Uterus (tissue), 4 donors: Measurements from ENCODE around the gene TMIGD3. TPM values are rescaled to one million over a fixed set of nuclear protein-coding genes. Genes with fewer than 3 reads are reported as not detected.
A peak's percentile ranks its signal among the peaks of the same experiment; 100 is the strongest.
"Not testable (repeated sequence)": the region's sequence is repeated elsewhere in the genome, so short reads cannot be mapped to it uniquely, and the experiment has no call there.

Experiments used
- DNase-seq, 2 donors: peaks; one replicate each; pipeline ENCODE4 v3.0.0-alpha.2; 2019 to 2020
- H3K27ac ChIP-seq, 2 donors: fragments of 200-600 bp; sonication (generic); 1 replicate in 1 of 2; 2 replicates in 1 of 2; pipeline ENCODE4 v1.5.1; 2016 to 2018
- H3K27me3 ChIP-seq, 2 donors: fragments of 200-600 bp; sonication (generic); one replicate each; pipeline ENCODE4 v1.5.1; 2018 to 2019; ENCODE audit warnings: control low read depth in 1 of 2
- H3K36me3 ChIP-seq, 2 donors: fragments of 200-600 bp; sonication (generic); one replicate each; pipeline ENCODE4 v1.5.1; 2019; ENCODE audit warnings: control low read depth in 1 of 2
- H3K4me1 ChIP-seq, 2 donors: fragments of 200-600 bp; sonication (generic); one replicate each; pipeline ENCODE4 v1.5.1; 2018 to 2019; ENCODE audit warnings: control low read depth in 1 of 2
- H3K4me3 ChIP-seq, 2 donors: fragments of 200-600 bp; sonication (generic); 1 replicate in 1 of 2; 2 replicates in 1 of 2; pipeline ENCODE4 v1.5.1; 2018 to 2019; ENCODE audit warnings: mild to moderate bottlenecking in 1 of 2
- H3K9me3 ChIP-seq, 2 donors: fragments of 200-600 bp; sonication (generic); one replicate each; pipeline ENCODE4 v1.5.1; 2019; ENCODE audit warnings: control low read depth in 1 of 2
- CTCF ChIP-seq, 4 experiments: fragments of 200-600 bp in 2 of 4; fragments of 450-650 bp in 2 of 4; sonication (generic) in 2 of 4; IDR thresholded peaks; one replicate each; pipeline ENCODE4 v1.5.1; 2016 to 2019; ENCODE audit warnings: antibody characterized with exemption in 4 of 4, mild to moderate bottlenecking in 2 of 4, moderate library complexity in 1 of 4
- POLR2A ChIP-seq, 2 donors: fragments of 450-650 bp; IDR thresholded peaks; one replicate each; pipeline ENCODE4 v1.6.1; 2016; ENCODE audit warnings: antibody characterized with exemption in 2 of 2, mild to moderate bottlenecking in 1 of 2, moderate library complexity in 1 of 2
- intact Hi-C: fragments of 100-400 bp; cut with DNase I; formaldehyde crosslinking; loops from one replicate; pipeline ENCODE4 v1.15.1; 2023; ENCODE audit warnings: low total_unique reads
- total RNA-seq, 4 donors: library from RNA; depleted of rRNA in 3 of 4; stranded (reverse); fragments of >200 nt in 3 of 4; gene quantifications; one replicate each; pipeline versions ENCODE4 v1.1.0 to v1.2.4, GENCODE V29; 2014 to 2023
- donor health status: DM: yes; HTN: yes; CAD: no.

TMIGD3 gene
- 1 to 10 TPM in 1 of 4 donors, under 1 TPM in 1, not detected in 2; 0.95 to 7.1 TPM for total RNA-seq

GRCh38 chr1:111503585-111504060 lies at the start of gene TMIGD3, which contains the start of gene ADORA3:
Gene TMIGD3, minus strand, starts transcription at chr1:111503633. Its CDS starts 279 bp downstream, at chr1:111503354.
Gene ADORA3, minus strand, starts transcription at chr1:111503633. Its CDS starts 279 bp downstream, at chr1:111503354.
- DNase-seq, result no peak
- H3K27me3 ChIP-seq, result no peaks in the 10 kb centered on the region
- no peaks in the 10 kb centered on the region for H3K36me3 ChIP-seq
- H3K9me3 ChIP-seq, result no peaks in the 10 kb centered on the region
- no peak for TF ChIP-seq CTCF (IDR thresholded peaks at IDR 0.05)
- peak in 1 of 2 donors; percentile 19 for TF ChIP-seq POLR2A (IDR thresholded peaks at IDR 0.05)
- intact Hi-C loops, result no loop called here
- H3K4me3 ChIP-seq, result no peak within 1 kb of the TSS
- H3K27ac ChIP-seq, result no peak within 1 kb of the TSS
- H3K4me1 ChIP-seq, result peaks cover 0 to 10% of the 10 kb centered on the region in 2 donors

GRCh38 chr1:111553196-111553595 lies 49.8 kb upstream of the TMIGD3 start:
- TF ChIP-seq CTCF (IDR thresholded peaks at IDR 0.05) (no peak), POLR2A (IDR thresholded peaks at IDR 0.05) (no peak)
- DNase-seq, result no peak
- intact Hi-C loops, result no loop called here
- Histone ChIP-seq H3K4me1 (no peaks in the 10 kb centered on the region), H3K4me3 (no peak overlapping the region), H3K27ac (no peak overlapping the region), H3K36me3 (no peaks in the 10 kb centered on the region), H3K27me3 (no peaks in the 10 kb centered on the region), H3K9me3 (no peaks in the 10 kb centered on the region)

- no peaks in the 10 kb centered on the region for H3K27me3 ChIP-seq
- no peak for DNase-seq
- intact Hi-C loops, result no loop called here
- no peaks in the 10 kb centered on the region for H3K36me3 ChIP-seq
- H3K27ac ChIP-seq, result no peak overlapping the region
- H3K4me3 ChIP-seq, result no peak overlapping the region
- TF ChIP-seq POLR2A (IDR thresholded peaks at IDR 0.05), result no peak
- TF ChIP-seq CTCF (IDR thresholded peaks at IDR 0.05), result no peak
- no peaks in the 10 kb centered on the region for H3K9me3 ChIP-seq
- no peaks in the 10 kb centered on the region for H3K4me1 ChIP-seq
These were observed 49.2 kb upstream of the TMIGD3 start for GRCh38 chr1:111552587-111552986.

GRCh38 chr1:111551623-111552411 lies 48.4 kb upstream of the TMIGD3 start:
- intact Hi-C loops, result no loop called here
- Histone ChIP-seq H3K27ac (no peak overlapping the region), H3K4me3 (no peak overlapping the region), H3K36me3 (no peaks in the 10 kb centered on the region), H3K9me3 (no peaks in the 10 kb centered on the region), H3K27me3 (no peaks in the 10 kb centered on the region), H3K4me1 (no peaks in the 10 kb centered on the region)
- no peak for DNase-seq
- TF ChIP-seq POLR2A (IDR thresholded peaks at IDR 0.05), result no peak
- TF ChIP-seq CTCF (IDR thresholded peaks at IDR 0.05), result no peak

- not testable (repeated sequence) for DNase-seq
These were observed 44.4 kb upstream of the TMIGD3 start for GRCh38 chr1:111547786-111548185.

More at GRCh38 chr1:111547786-111548185, 44.4 kb upstream of the TMIGD3 start:
- H3K36me3 ChIP-seq, H3K9me3 ChIP-seq, H3K27me3 ChIP-seq, H3K27ac ChIP-seq, H3K4me1 ChIP-seq, H3K4me3 ChIP-seq, intact Hi-C loops: not testable (repeated sequence)
